B cell (primary cell): ENCODE results near the gene SPOP. TPM values are rescaled to one million over a fixed set of nuclear protein-coding genes. Genes with fewer than 3 reads are reported as not detected.

ENCODE experiments used
- polyA plus RNA-seq: library from polyadenylated mRNA; depleted of rRNA; stranded (reverse); fragments of >200 nt; gene quantifications from 2 replicates; pipeline ENCODE4 v1.2.3, GENCODE V29; 2012
- total RNA-seq, 2 donors: library from RNA; stranded (reverse); fragments of 120-200 nt in 1 of 2; gene quantifications; 1 replicate in 1 of 2; 2 replicates in 1 of 2; pipeline versions ENCODE4 v1.2.3 to v1.2.4, GENCODE V29; 2013 to 2022

Gene SPOP
- total and polyA plus RNA-seq, 2 donors (not counting 1 experiment from before 2014, with no cell fraction given), result 27.0 to 72.1 TPM

Other genes starting within 250 kb of the SPOP start
- 1.6 and 1.8 TPM in 2 replicates for gene NGFR, start 182.8 kb downstream of the SPOP start, total RNA-seq
- gene NGFR, start 182.8 kb downstream of the SPOP start, polyA plus RNA-seq, result 0.27 and 0.31 TPM in 2 replicates
- gene NXPH3, start 102.2 kb downstream of the SPOP start, total RNA-seq, result not detected in 2 replicates
- gene NXPH3, start 102.2 kb downstream of the SPOP start, polyA plus RNA-seq, result not detected in 2 replicates
- 40.5 and 47.2 TPM in 2 replicates for gene SLC35B1, start 29.9 kb upstream of the SPOP start, total RNA-seq
- 32.3 and 35.0 TPM in 2 replicates for gene SLC35B1, start 29.9 kb upstream of the SPOP start, polyA plus RNA-seq
- gene FAM117A, start 86.0 kb upstream of the SPOP start, total RNA-seq, result 93.3 and 93.4 TPM in 2 replicates
- 105 and 162 TPM in 2 replicates for gene FAM117A, start 86.0 kb upstream of the SPOP start, polyA plus RNA-seq
- 124 and 127 TPM in 2 replicates for gene KAT7, start 110.6 kb upstream of the SPOP start, total RNA-seq
- 16.7 and 35.7 TPM in 2 replicates for gene KAT7, start 110.6 kb upstream of the SPOP start, polyA plus RNA-seq
- not detected in 2 replicates for gene TAC4, start 170.0 kb upstream of the SPOP start, total RNA-seq
- gene TAC4, start 170.0 kb upstream of the SPOP start, polyA plus RNA-seq, result not detected in 2 replicates